ACHN (cell line): ENCODE measurements around the gene TEX9.

ENCODE experiments used
- DNase-seq: peaks from one replicate; pipeline ENCODE4 v3.0.0-alpha.2; 2015
- in situ Hi-C: cut with HindIII; loops from 2 replicates; pipeline ENCODE4 v1.10.0; 2017; ENCODE audit warnings: low sequenced_read_pairs, low pct_ligation_motif_present, low pct_unique_long_range_greater_than_20kb

TEX9 gene

DNA sequence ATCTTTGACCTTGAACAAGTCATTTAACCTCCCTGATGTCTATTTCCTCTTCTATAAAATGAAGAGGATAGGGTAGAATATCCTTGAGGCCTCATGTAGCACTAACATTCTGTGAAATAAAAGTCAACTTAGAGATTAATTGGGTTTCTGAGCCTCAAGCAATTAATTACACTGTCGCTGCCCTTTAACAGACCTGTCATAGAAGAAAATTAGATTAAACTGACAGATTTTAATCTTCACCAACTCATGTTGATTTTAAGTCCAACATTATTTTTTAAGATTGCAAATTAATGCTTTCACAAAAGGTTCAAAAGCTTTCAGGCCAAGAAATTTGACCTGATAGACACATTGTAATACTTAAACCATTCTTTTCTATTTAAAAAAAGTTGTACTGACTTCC, 107.8 kb downstream of the TEX9 start:
- in situ Hi-C loops, result no loop called here
- DNase-seq, result no peak

DNA sequence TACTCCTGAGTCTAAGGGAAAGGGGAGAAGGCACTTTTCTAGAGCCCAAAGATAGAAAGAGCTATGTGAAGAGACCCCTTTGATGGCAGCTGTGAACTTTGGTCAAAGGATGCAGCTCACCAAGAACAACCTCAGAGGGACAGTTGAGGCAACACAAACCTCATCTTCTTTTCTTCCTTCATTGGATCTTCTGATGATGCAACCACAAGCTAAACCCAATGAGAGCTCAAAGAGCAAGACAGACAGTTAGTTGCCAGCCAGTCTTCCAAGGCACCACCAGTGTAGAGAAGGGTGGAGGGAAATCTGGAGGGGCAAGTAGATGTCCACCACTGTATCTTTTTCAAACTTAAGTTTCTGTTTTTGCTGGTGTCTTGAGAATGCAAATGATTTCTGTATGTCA, 110.1 kb downstream of the TEX9 start:
- in situ Hi-C loops, result no loop called here
- DNase-seq, result no peak
